KOPT-K1 (cell line): ENCODE data around the gene RAB31.
"Not testable (repeated sequence)": the region's sequence is repeated elsewhere in the genome, so short reads cannot be mapped to it uniquely, and the experiment has no call there.

Experiments used
- H3K27ac ChIP-seq: fragments of 200-600 bp; sonication (generic); 2 replicates; pipeline ENCODE4 v1.5.1; 2016; ENCODE audit warnings: antibody characterized with exemption, mild to moderate bottlenecking, low read depth, low read length; ENCODE audit not compliant: poor library complexity, severe bottlenecking
- H3K36me3 ChIP-seq: fragments of 200-600 bp; sonication (generic); 2 replicates; pipeline ENCODE4 v1.5.1; 2017; ENCODE audit warnings: antibody characterized with exemption, mild to moderate bottlenecking, low read length, moderate library complexity; ENCODE audit not compliant: insufficient read depth
- H3K9me3 ChIP-seq: fragments of 200-600 bp; sonication (generic); 2 replicates; pipeline ENCODE4 v1.5.1; 2017; ENCODE audit warnings: antibody characterized with exemption, low read length, mild to moderate bottlenecking; ENCODE audit not compliant: insufficient read depth, poor library complexity, severe bottlenecking

Gene RAB31

DNA sequence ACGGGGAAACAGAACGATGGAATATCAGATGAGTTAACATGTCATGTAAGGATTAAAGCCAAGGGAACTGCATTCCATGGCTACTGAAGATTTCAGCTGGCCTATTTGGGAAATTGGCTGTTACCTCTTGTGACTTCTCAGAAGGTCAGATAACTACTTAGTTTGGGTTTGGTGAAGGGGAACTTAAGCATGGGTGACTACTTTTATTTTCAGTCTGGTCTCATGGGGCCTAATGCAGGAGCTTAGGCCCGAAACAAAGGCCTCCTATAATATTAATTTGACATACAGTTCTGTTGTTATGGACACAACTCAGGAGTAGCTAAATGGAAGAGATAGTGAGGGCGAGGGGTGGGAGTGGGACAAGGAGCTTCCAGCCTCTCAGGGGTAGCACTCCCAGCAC is 133.7 kb downstream of the RAB31 start:
- no peaks in the 10 kb centered on the region for H3K9me3 ChIP-seq
- no peak overlapping the region for H3K27ac ChIP-seq

DNA sequence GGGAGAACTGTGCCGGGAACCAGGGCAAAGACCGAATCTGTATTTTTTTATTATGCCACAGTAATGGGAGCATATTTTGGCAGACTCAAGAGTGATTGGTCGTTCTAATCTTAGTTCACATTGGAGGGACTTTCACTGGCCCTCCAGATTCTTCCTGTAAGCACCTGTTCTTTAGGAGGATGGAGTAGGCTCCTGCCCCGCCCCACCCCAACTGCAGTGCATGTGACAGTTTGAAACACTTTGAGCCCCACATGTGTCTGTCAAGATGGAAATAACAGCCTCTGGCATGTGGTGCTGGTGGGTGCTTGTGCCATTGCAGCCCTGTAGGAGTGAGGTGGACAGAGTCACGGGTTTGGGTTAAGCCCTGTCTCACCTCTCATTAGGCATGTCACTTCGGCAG is 134.3 kb downstream of the RAB31 start:
- Histone ChIP-seq H3K9me3 (no peaks in the 10 kb centered on the region), H3K36me3 (no peaks in the 10 kb centered on the region), H3K27ac (no peak overlapping the region)

More for the DNA sequence above, 133.7 kb downstream of the RAB31 start:
- no peaks in the 10 kb centered on the region for H3K36me3 ChIP-seq

DNA sequence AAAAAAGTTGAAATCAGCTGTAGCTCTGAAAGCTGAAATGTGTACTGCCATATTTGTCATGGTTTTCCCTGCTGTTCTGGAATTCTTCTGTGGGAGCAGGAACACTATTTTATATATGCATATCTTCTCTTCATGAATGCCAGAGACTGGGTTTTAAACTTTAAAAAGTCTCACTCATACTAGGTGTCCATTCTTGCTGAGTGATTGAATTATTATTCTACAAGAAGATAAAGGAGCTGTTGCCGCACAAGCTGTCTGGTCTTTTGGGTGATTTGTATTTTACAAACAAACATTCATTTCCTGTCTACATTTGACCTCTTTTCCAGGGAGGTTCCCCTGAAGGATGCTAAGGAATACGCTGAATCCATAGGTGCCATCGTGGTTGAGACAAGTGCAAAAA is 137.2 kb downstream of the RAB31 start:
- no peak overlapping the region for H3K27ac ChIP-seq
- H3K9me3 ChIP-seq = no peaks in the 10 kb centered on the region
- H3K36me3 ChIP-seq = no peaks in the 10 kb centered on the region

DNA sequence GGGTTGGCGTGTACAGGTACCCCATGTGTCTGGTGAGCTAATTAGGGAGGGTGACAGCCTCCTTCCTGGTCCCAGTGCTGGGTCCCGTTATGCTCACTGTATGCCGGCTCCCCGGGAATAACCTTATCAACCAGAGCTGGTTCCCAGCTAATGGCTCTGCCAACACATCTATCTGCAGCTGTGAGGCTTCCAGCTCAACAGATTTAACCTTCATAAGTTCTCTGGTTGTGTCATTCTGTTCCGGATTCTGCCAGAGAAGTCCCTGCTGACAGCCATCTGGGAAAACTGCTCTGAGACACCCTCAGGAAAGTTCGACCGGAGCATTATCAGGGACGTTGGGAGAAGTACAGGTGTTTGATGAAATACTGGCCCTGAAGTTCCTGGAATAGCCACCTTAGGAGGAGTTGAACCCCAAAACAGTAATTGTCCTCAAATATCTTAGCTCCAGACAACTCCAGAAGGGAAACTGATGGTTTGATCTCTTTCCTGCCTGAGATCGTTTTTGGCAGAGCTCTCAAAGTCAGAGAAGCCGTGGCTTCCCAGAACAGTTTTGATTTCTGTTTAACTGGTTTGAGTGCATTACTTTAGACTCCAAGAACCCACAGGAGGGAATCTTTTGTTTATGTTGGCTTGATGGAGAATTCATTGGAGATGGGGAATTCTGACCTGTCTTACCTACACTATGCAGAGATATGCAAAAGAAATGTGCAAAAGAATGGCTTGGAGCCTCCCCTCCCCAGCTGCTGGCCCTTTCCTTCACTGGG is 138.2 kb downstream of the RAB31 start:
- Histone ChIP-seq H3K36me3 (no peaks in the 10 kb centered on the region), H3K9me3 (no peaks in the 10 kb centered on the region), H3K27ac (no peak overlapping the region)

DNA sequence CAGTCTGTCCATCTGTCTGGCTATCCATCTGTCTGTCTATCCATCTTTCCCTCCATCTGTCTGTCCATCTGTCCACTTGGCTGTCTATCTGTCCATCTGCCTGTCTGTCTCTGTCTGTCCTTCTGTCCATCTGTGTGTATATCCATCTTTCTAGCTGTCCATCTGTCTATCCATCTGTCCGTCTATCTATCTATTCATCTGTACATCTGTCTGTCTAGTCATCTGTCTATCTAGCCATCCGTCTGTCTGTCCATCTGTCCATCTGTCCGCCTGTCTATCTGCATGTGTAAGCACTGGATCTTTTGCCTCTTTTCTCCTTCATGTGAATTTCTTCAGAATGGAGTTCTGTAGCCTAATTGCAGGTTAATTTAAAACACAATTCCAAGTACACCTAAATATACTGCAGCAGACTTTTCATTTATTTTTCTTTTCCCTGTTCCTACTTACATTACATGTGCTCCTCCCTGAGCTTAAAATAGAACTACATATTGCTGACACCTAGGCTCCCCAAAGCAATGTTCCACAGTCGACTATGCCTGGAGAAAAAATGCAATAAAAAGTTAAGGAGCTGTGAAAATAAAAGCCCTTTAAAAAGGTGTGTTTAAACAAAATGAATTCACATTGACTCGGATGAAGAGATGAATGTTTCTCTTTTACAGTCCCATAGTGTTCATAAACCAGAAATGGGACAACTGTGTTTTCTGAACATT is 140.2 kb downstream of the RAB31 start:
- Histone ChIP-seq H3K9me3 (no peaks in the 10 kb centered on the region), H3K27ac (no peak overlapping the region), H3K36me3 (no peaks in the 10 kb centered on the region)

DNA sequence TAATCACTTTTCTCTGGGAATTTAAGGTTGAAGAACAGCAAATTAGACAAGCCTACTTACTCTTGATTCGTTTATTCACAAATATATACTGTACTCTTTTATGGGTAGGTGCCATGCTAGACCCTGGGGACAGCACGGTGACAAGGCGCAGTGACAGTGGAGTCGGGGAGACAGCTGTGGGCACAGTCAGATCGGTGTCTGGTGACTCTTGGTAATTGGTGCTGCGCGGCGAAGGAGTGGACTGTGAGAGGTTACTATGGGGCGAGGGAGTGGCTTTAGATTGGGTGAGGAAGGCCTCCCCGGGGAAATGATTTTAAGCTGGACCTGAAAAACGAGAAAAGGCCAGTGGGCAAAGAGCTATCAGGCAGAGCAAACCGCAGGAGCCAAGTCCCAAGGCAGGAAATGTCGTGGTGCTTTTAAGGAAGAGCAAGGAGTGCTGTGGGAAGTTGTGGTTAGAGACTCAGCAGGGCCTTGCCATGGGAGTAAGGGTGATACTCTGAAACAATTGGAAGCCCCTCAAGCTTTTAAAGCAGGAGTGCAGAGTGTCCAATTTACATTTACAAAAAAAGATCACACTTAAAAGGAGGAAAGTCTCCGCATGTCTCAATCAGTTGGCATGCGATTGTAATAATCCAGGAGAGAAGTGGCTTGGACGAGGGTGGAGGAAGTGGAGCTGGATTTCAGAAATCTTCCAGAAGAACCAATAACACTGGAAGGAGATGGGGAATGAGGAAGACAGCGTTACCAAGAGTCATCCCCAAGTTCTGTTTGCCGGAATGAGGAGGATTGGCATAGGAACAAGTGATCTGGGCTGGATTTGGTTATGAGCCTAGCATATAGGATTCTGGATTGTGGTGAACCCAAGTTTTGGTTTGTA is 141.5 kb downstream of the RAB31 start:
- H3K36me3 ChIP-seq = no peaks in the 10 kb centered on the region
- no peak overlapping the region for H3K27ac ChIP-seq
- no peaks in the 10 kb centered on the region for H3K9me3 ChIP-seq

DNA sequence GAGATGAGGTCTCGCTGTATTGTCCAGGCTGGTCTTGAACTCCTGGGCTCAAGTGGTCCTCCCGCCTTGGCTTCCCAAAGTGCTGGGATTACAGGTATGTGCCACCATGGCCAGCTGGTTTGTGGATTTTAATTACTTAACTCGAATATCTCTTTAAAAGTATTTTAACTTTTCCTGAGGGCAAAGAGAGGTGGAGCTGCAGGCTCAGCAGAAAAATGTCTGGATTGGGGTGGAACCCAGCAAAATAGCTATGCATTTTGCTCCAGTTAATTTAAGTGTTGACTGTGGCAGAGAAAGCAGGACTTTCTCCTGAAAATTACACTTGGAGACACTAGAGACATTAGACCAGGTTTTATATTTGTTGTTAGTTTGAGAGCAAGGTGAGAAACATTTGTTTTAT is 142.2 kb downstream of the RAB31 start:
- Histone ChIP-seq H3K36me3 (no peaks in the 10 kb centered on the region), H3K9me3 (no peaks in the 10 kb centered on the region), H3K27ac (no peak overlapping the region)

DNA sequence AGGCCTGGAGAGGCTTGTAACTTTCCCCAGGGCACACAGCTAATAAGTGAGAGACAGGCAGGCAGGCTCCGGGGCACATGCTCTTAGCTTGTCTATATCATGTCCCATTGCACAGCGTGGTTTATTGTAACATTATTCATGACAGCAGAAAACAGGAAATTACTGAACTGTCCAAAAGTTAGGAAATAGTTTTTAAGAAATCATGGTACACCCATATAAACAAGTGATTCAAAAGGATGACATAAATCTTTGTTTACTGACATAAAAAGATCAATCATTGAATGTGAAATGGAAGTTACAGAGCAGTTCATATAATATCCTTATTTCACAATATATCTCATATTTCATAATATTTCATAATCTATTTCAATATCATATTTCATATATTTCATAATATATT is 143.4 kb downstream of the RAB31 start:
- Histone ChIP-seq H3K9me3 (no peaks in the 10 kb centered on the region), H3K27ac (no peak overlapping the region), H3K36me3 (no peaks in the 10 kb centered on the region)

DNA sequence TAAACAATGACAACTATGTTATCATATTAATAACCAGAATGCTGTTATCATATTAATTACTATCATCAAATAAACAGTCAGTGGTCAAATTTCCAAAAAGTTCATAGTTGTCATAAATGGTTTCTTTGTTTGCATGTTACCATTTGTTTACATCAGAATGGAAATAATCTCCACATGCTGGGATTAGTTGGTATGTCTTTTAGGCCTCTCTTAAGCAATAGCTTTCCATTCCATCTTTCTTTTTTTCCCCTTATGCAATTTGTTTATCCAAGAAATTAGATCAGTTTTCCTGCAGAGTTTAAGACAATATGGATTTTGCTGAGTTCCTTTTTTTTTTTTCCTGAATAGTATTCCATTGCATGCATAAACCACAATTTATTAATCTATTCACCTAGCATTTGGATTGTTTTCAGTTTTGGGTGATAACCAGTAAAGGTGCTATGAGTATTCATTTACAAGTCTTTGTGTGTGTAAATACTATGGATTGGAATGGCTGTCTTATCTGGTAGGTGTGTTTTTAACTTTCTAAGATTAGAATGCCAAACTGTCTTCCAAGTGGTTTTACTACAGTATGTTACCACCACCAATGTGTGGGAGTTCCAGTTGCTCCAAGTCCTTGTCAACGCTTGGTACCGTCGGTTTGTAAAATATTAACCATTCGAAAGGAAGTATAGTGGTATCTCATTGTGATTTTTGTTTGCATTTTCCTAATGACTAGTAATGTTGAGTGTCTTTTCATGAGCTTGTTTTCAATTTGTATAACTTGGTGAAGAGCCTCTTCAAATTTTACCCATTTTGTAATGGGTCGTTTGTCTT is 144.4 kb downstream of the RAB31 start:
- Histone ChIP-seq H3K36me3 (no peaks in the 10 kb centered on the region), H3K9me3 (no peaks in the 10 kb centered on the region), H3K27ac (no peak overlapping the region)

DNA sequence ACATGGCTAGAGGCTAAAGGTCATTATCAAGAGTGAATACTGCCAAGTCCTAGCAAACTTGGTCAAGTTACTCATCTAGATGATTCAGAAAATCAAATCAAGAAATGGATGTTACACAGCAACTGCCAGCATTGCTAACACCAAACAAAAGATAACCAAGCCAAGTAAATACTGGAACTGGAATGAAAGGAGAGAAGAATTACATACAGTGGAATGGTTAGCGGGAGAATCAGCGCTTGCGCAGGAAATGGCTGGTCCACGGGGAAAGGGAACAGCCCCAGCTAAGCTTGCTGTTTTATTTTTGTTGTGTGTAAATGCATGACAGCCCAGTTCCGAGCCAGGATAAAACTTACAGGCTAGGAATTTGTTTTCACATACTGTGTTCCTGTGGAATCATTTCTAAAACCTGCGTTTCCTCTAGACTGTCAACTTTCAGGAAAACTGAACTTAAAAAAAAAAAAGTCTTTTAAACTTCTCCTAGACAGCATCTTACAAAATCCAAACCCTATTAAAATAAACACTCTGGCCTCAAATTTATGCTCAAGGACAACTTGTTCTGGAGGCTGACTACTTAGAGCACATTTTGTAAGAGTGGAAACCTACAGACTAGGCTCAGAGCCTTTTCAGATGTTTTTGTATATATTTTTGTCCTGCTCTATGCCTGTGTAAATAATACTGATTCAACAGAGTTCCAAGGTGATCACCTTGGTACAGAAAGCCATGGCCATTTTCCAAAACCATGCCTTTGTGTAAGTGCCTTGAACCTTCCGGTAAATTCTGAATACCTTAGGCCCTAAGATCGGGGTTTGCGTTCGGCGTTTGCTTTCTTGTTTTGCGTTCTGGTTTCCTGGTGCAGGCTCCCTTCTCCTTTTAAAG is 146.9 kb downstream of the RAB31 start:
- no peaks in the 10 kb centered on the region for H3K9me3 ChIP-seq

DNA sequence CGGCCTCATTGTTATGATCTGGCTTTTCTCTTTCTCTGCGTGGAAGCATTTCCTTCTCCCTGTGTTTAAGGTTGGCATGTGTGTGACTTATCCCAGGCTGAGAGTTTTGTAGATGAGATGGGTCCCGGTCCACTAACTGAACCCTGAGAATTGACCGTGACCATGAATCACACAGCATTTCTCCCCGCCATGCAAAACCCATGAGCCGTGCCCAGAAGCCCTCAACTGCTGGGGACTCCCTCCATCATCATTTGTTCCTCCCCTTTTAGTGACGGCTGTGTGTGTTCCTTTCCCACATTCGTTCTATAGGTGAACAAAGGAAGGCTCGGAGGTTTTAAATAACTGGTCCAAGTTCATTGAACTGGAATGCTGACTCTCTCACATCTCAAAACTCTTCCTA is 147.6 kb downstream of the RAB31 start:
- no peaks in the 10 kb centered on the region for H3K36me3 ChIP-seq
- H3K27ac ChIP-seq = no peak overlapping the region
- H3K9me3 ChIP-seq = no peaks in the 10 kb centered on the region

More for the DNA sequence above, 146.9 kb downstream of the RAB31 start:
- Histone ChIP-seq H3K36me3 (no peaks in the 10 kb centered on the region), H3K27ac (no peak overlapping the region)

DNA sequence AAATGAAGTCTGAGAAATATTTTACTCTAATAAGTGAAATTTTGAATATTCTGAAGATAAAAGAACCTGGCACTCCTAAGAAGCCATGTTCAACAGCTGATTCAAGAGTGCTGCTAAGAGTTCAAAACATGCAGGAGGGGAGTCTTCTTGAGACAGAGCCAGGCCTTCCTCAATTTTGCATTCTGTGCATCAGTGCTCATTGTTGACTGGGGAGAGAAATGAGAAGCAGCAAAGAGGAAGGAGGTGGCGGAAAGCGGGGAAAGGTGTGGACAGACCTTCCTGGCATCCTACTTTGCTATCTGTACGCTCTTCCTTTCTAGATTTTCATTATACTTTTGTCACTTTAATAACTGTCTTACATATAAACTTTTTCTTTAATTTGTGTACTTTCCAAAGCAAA is 148.0 kb downstream of the RAB31 start:
- Histone ChIP-seq H3K36me3 (no peaks in the 10 kb centered on the region), H3K27ac (no peak overlapping the region), H3K9me3 (no peaks in the 10 kb centered on the region)

DNA sequence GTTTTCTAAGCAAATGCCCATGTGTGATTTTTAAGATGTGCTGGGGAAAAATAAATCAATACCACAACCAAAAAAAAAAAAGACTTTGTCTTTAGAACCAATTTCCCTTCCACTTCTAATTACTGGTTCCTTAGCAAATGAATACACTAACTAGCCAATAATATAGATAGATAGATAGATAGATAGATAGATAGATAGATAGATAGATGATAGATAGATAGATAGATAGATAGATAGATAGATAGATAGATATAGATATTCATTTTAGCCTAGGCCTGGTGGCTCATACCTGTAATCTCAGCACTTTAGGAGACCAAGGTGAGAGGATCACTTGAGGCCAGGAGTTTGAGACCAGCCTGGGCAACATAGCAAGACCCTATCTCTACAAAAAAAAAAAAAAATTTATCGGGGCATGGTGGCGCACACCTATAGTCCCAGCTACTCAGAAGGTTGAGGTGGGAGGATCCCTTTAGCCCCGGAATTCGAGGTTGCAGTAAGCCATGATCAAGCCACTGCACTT is 149.4 kb downstream of the RAB31 start:
- not testable (repeated sequence) for H3K9me3 ChIP-seq, H3K27ac ChIP-seq, H3K36me3 ChIP-seq

DNA sequence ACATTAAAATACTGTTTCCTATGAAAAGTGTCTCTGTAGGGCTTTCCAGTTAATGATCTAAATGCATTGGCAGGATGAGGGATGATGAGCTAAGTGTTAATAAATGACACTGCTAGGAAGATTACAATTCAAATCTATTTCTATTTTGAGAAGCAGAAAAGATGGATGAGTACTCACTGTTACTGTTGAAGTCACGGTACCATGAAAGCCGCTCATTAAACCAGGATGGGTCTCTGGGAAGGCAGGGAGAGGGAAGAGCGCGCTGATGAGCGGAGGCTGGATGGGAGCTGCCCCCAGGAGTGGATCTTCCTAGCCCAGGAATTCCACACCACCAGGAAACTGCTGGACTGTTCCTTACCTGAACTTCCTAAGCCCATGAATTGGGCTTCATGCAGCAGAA is 150.5 kb downstream of the RAB31 start:
- no peaks in the 10 kb centered on the region for H3K9me3 ChIP-seq
- no peaks in the 10 kb centered on the region for H3K36me3 ChIP-seq
- no peak overlapping the region for H3K27ac ChIP-seq
